Fibroblast of skin of back (primary cell): ENCODE results near the gene ACSM3.

Source experiments
- DNase-seq: peaks from one replicate; pipeline ENCODE4 v3.0.0-alpha.2; 2013

The ACSM3 gene

DNA sequence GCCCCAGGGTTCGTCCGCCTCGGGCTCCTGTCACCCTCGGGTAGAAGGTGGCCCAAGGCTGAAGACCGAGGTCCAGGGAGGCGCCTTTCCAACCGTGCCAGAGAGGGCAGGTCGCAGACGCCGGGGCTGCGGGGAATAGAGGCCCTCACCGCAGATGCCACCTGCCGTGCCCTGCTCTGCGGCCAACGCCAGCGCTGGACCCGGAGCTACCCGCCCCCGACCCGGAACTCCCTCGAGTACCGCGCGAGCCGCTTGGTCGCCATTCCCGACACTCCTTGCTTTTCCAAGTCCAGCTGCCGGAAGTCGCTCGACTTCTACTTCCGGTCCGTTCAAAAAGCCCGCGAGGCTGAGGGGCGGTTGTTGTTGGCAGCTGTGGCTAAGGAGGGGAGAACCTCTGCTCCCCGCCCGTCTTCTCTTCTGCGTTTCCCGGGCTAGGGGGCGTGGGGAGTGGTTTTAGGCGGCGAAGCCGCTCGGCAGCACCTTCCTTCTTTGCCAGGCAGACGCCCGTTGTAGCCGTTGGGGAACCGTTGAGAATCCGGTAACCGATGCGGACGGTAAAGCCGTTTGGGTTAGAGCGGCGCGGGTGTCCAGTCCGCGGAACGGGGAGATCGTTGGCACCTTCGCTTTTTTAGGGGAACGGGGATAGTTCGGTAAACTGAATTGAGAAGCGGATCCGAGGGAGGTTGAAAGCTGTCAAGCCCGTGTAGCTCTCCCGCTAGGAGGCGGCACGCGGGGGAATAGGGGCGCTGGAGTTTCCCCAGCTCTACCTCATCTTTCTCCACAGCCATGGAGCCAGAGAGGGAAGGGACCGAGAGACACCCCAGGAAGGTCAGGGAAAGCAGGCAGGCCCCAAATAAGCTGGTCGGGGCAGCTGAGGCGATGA, 42.6 kb downstream of the ACSM3 start, which contains the start of the genes ERI2 and REXO5:
Gene ERI2 (minus strand): TSS at position 305 of the 883 bp plus-strand sequence. CDS start 42 bp downstream, at position 263.
Gene REXO5 (plus strand): TSS at position 360 of the 883 bp plus-strand sequence. CDS start 427 bp downstream, at position 787.
- peak; percentile 97 for DNase-seq

DNA sequence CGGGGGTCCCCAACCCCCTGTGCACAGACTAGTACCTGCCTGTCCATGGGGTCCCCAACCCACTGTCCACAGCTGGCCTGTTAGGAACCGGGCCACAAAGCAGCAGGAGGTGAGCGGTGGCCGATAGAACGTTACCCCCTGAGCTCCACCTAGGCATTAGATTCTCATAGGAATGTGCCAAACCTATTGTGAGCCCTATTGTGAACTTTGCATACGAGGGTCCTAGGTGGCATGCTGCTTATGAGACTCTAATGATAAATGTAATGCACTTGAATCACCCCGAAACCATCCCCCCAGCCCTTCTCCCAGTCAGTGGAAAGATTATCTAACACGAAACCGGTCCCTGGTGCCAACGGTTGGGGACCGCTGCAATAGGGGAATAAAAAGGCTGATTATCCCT, 44.0 kb downstream of the ACSM3 start:
- DNase-seq: no peak

DNA sequence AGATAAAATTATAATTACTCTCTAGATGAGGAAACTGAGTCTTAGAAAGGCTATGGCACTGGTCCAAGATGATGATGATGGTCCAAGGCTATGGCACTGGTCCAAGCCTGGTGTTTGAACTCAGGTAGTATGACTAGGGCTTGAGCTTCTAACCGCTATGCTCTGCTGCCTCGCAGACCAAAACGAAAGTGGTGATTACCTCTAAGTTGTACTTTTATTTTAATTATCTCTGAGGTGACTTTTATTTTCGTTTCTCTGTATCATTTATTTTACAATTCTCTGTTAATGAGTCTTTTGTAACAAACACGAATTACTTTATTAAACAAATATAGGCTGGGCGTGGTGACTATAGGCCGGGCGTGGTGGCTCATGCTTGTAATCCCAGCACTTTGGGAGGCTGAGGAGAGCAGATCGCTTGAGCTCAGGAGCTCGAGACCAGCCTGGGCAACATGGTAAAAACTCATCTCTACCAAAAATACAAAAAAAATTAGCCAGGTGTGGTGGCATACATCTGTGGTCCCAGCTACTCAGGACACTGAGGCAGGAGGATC, 48.1 kb downstream of the ACSM3 start:
- no peak for DNase-seq

DNA sequence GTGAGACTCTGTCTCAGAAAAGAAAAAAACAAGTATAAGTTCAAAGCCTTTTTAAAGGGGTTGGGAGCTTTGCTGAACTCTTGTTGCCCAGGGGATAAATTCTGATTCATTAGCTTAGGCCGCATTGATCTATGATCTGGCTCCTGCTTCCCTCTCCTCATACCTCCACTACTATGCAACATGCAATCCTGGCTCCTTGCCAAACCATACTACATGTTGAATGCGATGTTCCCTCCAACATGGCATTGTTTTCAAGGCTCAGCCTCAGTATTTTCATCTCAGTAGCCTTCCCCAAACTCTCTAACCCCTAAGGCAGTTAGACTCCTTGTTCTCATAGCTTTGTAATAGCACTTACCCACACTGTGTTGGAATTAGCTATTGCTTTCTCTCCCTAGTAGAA, 48.7 kb downstream of the ACSM3 start:
- DNase-seq: no peak

DNA sequence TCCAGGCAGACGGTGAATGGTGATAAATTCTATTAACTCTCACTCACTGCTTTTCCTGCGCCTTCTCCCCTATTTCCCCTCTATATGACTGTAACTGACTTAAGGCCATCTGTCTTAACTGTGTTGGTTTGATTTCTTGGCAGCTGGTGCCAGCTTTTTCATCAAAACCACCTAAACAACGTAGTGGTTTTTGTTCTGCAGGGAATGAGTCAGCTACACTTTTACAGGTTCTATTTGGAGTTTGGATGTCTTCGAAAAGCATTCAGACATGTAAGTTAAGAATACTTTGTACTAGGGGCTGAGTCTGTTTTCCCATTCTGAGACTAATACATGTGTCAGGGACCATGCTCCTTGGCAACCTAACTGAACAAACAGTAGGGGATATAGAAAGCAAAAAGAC, 51.0 kb downstream of the ACSM3 start:
- DNase-seq: no peak

DNA sequence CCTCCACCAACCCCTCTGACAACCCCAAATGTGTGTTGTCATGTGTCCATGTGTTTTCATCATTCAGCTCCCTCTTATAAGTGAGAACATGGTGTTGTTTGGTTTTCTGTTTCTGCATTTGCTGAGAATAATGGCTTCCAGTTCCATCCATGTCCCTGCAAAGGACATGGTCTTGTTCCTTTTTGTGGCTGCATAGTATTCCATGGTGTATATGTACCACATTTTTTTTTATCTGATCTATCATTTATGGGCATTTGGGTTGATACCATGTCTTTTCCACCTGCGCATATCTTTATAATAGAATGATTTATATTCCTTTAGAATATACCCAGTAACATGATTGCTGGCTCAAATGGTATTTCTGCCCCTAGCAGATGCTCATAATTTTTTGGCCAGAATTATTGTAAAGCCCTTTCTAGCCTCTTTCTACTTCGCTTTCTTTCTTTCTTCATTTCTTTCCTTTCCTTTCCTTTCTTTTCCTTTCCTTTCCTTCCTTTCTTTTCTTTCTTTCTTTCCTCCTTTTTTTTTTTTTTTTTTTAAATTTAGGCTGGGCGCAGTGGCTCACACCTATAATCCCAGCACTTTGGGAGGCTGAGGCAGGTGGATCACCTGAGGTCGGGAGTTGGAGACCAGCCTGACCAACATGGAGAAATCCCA, 55.2 kb downstream of the ACSM3 start:
- DNase-seq: no peak

DNA sequence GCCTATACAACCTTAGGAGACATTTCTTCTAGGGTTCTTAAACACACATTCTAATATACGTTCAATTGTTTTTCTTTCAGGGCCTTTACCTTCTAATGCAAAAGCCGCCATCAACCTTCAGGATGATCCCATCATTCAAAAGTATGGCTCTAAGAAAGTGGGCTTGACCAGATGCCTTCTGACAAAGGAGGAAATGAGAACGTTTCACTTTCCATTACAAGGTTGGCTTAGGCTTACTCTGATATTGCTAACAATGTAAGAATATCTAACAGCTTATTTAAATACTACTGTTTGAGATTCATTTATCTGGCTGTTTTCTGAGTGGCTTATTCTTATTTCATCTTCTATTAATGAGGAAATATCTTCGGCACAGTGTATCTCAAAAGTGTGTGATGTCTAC, 57.9 kb downstream of the ACSM3 start:
- no peak for DNase-seq

DNA sequence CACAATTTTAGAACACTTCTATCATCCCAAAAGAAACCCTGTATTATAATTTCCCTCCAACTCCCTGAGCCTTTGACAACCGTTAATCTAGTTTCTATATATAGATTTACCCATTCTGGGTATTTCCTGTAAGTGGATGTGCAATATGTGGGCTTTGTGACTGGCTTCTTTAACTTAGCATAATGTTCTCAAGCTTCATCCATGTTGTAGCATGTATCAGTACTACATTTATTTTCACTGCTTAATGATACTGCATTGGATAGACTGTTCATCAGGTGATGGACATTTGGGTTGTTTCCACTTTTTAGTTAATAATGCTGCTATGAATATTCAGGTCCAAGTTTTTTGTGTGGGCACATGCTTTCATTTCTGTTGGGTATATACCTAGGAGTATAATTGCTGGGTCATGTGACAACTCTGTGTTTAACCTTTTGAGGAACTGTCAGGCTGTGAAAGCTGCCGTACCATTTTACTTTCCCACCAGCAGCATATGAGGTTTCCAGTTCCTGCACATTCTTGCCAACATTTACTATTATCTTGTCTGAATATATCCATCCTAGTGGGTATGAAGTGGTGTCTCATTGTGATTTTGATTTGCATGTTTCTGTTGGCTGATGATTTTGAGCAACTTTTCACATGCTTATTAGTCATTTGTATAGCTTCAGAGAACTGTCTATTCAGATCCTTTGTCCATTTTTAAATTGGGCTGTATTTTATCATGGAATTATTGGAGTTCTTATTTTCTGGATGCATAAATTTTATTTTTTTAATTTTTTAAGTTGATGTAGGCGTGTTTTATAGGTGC, 58.9 kb downstream of the ACSM3 start:
- DNase-seq: no peak

DNA sequence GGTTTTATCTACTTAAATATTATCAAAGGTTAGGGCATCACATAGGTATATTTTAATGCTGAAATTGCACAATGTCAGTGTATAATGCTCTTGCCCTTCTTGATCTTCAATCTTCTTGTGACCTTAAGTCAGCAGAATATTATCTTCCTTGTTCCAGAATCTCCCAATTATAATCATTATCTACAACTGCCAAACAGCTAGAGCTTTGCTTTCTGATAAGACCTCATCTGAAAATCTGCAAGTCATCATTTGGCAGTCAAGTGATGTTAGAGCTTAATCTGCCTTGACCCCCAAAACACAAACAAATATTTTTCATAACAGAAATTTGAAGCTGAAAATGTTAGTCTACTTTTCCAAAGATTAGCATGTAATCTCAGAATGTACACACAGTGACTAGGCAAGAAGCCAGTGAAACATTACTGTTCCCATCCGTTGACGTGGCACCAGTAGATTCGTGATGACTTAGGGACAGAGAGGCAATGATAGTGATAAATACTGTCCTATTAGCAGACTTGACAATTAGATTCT, 62.3 kb downstream of the ACSM3 start:
- DNase-seq: no peak

DNA sequence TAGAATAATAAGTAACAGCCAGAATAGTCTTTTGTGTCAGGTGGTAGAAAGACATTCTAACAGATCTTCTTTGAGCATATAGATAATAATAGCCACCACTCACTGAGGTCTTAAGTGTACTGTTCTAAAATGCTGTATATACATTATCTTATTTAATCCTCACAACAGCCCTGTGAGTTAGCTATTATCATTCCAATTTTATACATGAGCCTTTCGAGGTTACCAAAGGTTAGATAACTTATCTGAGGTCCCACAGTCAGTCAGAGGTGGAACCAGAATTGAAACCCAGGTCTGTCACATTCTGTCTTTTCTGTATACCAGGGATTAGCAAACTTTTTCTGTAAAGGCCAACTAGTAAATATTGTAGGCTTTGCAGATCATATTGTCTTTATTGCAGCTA, 65.7 kb downstream of the ACSM3 start:
- no peak for DNase-seq

DNA sequence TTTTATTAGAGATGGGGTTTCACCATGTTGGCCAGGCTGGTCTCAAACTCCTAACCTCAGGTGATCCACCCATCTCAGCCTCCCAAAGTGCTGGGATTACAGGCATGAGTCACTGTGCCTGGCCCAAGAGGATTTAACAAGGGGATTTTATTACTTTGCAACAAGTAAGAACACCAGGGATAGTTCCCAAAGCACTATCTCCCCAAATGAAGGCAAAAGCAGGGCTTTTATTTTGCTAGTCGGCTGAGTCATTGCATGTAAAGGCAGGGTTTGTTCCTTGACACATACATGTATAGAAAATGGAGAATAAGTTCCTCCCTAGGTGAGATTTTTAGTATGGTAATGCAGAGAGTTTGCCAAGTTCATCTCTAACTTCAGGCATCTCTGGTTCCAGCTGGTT, 66.6 kb downstream of the ACSM3 start:
- DNase-seq: no peak

DNA sequence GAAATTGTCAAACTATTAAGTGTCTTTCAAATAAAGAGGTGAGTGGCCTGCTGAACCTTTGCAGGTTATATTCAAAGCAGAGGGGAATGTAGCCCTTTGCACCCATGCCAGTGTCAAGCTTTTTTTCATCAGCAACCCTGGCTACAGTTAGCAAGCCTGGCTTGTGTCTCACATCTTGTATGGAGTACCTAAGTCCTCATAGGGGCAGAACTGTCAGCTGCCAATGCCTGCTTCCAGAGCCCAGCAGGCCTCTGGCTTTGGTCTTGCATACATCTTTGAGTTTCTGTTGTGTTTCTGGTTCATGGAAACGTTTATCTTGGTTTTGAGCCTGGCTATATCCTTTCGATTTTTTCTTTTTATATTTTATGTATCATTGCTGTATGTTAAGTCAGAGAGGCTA, 69.3 kb downstream of the ACSM3 start:
- DNase-seq: no peak

DNA sequence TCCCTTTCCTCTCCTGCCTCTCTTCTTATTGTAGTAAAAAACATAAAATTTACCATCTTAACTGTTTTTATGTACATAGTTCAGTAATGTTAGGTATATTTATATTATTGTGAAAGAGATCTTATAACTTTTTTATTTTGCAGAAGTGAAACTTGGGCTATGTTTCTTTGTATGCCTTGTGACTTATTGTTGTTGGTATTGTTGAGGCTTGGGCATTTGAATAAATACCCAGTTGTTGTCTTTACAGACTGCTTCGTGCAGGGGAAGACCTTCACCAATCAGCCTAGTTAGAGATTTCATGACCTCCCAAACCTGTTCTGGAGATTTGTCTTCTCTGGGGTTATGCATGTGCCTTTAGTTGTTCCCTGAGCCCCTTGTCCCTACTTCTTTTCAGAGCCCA, 74.4 kb downstream of the ACSM3 start:
- DNase-seq: no peak

DNA sequence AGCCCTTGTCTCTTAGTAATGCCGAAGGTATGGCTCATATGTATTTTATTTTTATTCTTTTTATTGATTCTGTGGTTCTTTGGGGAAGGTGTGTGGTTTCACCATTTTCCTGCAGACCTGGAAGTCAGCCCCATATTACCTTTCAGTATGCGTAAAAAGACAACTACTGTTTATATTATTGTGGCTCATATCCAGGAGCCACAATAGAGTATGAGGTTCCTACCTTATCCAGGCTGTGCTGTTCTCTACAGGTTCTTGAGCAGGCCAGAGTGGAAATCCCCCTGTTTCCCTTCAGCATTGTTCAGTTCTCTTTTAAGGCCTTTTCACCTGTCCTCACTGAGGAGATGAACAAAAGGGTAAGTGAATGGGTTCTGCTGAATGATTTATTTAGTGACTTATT, 75.7 kb downstream of the ACSM3 start:
- DNase-seq: no peak

DNA sequence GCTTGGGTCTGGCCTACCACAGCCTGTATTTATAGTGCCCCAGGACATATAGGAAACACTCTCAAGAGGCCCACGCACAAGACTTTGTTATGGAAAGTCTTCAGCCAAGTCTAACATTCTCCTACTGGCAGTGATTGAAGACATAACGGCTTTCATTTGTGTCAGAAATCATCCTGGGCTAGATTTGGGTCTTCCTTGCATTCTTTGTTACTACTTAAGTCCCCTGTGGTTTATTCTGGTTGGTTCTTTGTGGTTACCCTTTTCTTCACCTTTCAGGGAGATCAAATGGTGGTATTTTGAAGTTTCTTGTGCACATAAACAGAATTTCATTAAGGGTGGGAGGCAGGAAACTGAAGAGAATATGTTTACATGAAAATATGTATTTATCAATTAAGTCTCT, 80.2 kb downstream of the ACSM3 start:
- no peak for DNase-seq

DNA sequence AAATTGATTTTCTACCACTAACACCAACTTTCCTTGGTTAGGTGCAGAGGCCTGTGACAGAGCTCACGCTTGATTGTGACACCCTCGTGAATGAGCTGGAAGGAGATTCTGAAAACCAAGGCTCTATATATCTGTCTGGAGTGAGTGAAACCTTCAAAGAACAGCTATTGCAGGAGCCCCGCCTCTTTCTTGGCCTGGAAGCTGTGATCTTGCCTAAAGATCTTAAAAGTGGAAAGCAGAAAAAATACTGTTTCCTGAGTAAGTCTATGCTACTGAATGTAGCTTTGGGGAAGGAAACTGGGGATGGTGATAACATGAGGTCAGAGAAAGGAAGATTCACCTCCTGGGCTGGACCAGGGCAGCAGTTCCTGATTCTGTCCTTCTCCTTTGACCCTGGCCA, 80.8 kb downstream of the ACSM3 start:
- DNase-seq: no peak

DNA sequence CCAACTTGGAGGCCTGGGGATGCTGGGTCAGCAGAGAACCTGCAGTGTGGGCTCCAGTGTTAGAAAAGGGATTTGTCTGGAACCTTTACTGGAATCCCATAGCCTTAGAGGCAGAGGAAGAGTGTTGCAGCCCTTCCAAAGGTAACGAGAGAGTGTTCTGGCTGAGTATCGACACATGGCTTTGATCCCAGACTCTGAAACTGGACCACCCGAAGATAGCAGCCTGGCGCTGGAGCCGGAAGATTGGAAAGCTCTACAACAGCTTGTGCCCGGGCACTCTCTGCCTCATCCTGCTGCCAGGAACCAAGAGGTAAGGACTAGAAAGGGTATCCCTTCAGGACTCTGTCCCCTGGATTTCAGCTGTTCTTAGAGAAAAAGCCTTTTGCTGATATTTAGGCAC, 82.2 kb downstream of the ACSM3 start:
- DNase-seq: no peak

DNA sequence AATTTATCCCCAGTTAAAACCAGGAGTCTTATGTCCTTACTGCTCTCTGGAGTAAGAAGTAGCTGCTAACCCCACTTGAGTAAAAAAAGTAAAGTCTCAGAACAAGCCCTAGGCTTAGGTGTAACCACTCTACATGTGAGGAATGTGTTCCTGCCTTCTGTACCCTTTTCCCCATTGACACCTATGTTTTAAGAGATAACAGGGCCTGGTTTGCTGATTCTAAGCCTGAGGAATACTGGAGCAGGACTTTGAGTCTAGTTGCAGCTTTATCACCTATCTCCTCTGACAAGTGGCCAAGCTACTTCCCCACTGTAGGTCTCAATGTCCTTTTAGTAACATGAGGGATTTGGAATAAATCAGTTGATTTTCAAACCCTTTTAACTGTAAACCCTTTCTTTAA, 82.7 kb downstream of the ACSM3 start:
- DNase-seq: no peak
